IPS DF 6.9 (cell line): ENCODE data around the gene SEC63.
"Not testable (repeated sequence)": the region's sequence is repeated elsewhere in the genome, so short reads cannot be mapped to it uniquely, and the experiment has no call there.

Source experiments
- DNase-seq: peaks from one replicate; pipeline ENCODE4 v3.0.0-alpha.2; 2013; ENCODE audit warnings: low read depth, low spot score
- H3K27ac ChIP-seq: one replicate; pipeline ENCODE4 v1.5.1; 2013; ENCODE audit warnings: low read length, control low read depth
- H3K27me3 ChIP-seq: 2 replicates; pipeline ENCODE4 v1.6.1; 2013; ENCODE audit warnings: mild to moderate bottlenecking, low read length; ENCODE audit not compliant: control insufficient read depth, insufficient read depth
- H3K36me3 ChIP-seq: 2 replicates; pipeline ENCODE4 v1.6.1; 2013; ENCODE audit warnings: low read length; ENCODE audit not compliant: control insufficient read depth, insufficient read depth
- H3K4me1 ChIP-seq: 2 replicates; pipeline ENCODE4 v1.6.1; 2013; ENCODE audit warnings: low read length; ENCODE audit not compliant: control insufficient read depth, insufficient read depth
- H3K4me3 ChIP-seq: 2 replicates; pipeline ENCODE4 v1.5.1; 2013; ENCODE audit warnings: mild to moderate bottlenecking, low read length
- H3K9me3 ChIP-seq: 2 replicates; pipeline ENCODE4 v1.6.1; 2013; ENCODE audit warnings: low read length, inconsistent platforms; ENCODE audit not compliant: control insufficient read depth, insufficient read depth
- WGBS: extraction: QIAGEN DNeasy Blood & Tissue Kit; methylation state at CpG from one replicate; pipeline ENCODE4 v1.1.7; 2013; ENCODE audit warnings: mixed read lengths, missing lambda C conversion rate; ENCODE audit not compliant: insufficient read length, insufficient coverage; 5-methylcytosine and 5-hydroxymethylcytosine counted together

The SEC63 gene

GRCh38 chr6:107957909-107958688 is at the start of gene SEC63:
Gene SEC63, minus strand, starts transcription at chr6:107958208. Its CDS starts 199 bp downstream, at chr6:107958009.
- WGBS = no CpG with 5 or more reads among the region's 69 CpGs
- H3K4me3 ChIP-seq = peak within 1 kb of the TSS; percentile 99

GRCh38 chr6:108005961-108006360 is 48.0 kb upstream of the SEC63 start:
- Histone ChIP-seq H3K36me3 (no peaks in the 10 kb centered on the region), H3K27me3 (no peaks in the 10 kb centered on the region), H3K9me3 (0 out of 2 replicates have a peak, but pooled peaks cover 1% of the 10 kb centered on the region), H3K27ac (no peak overlapping the region), H3K4me1 (0 out of 2 replicates have a peak, but pooled peaks cover 3% of the 10 kb centered on the region), H3K4me3 (no peak overlapping the region)
- WGBS = no CpG with 5 or more reads among the region's 3 CpGs
- DNase-seq = no peak

More at GRCh38 chr6:107957909-107958688, at the start of gene SEC63:
- H3K9me3 ChIP-seq = no peaks in the 10 kb centered on the region
- DNase-seq = peak; percentile 80
- H3K36me3 ChIP-seq = no peaks in the 10 kb centered on the region
- no peaks in the 10 kb centered on the region for H3K27me3 ChIP-seq
- H3K27ac ChIP-seq = no peak within 1 kb of the TSS
- H3K4me1 ChIP-seq = no peaks in the 10 kb centered on the region; the same call in 1 of the 2 replicates

GRCh38 chr6:108004861-108005260 is 46.9 kb upstream of the SEC63 start:
- WGBS = no CpG with 5 or more reads among the region's 15 CpGs
- no peak for DNase-seq
- 0 out of 2 replicates have a peak, but pooled peaks cover 1% of the 10 kb centered on the region for H3K9me3 ChIP-seq
- H3K27me3 ChIP-seq = no peaks in the 10 kb centered on the region
- H3K27ac ChIP-seq = no peak overlapping the region
- no peaks in the 10 kb centered on the region for H3K36me3 ChIP-seq
- 0 out of 2 replicates have a peak, but pooled peaks cover 3% of the 10 kb centered on the region for H3K4me1 ChIP-seq
- no peak overlapping the region for H3K4me3 ChIP-seq

GRCh38 chr6:108002365-108003221 is 44.6 kb upstream of the SEC63 start:
- WGBS = no CpG with 5 or more reads among the region's 9 CpGs
- no peak for DNase-seq
- no peaks in the 10 kb centered on the region for H3K9me3 ChIP-seq

GRCh38 chr6:108001696-108002231 is 43.8 kb upstream of the SEC63 start:
- no peaks in the 10 kb centered on the region for H3K36me3 ChIP-seq
- no peaks in the 10 kb centered on the region for H3K9me3 ChIP-seq
- 0 out of 2 replicates have a peak, but pooled peaks cover 3% of the 10 kb centered on the region for H3K4me1 ChIP-seq
- no peaks in the 10 kb centered on the region for H3K27me3 ChIP-seq
- H3K27ac ChIP-seq = no peak overlapping the region
- H3K4me3 ChIP-seq = no peak overlapping the region
- DNase-seq = no peak
- WGBS = no CpG with 5 or more reads among the region's 7 CpGs

More at GRCh38 chr6:108002365-108003221, 44.6 kb upstream of the SEC63 start:
- 0 out of 2 replicates have a peak, but pooled peaks cover 3% of the 10 kb centered on the region for H3K4me1 ChIP-seq
- H3K27me3 ChIP-seq = no peaks in the 10 kb centered on the region
- H3K27ac ChIP-seq = no peak overlapping the region
- no peaks in the 10 kb centered on the region for H3K36me3 ChIP-seq
- H3K4me3 ChIP-seq = no peak overlapping the region

GRCh38 chr6:108000259-108000658 is 42.3 kb upstream of the SEC63 start:
- H3K27me3 ChIP-seq, DNase-seq, H3K36me3 ChIP-seq, H3K4me3 ChIP-seq, H3K4me1 ChIP-seq, H3K27ac ChIP-seq, H3K9me3 ChIP-seq: not testable (repeated sequence)
- no CpG with 5 or more reads among the region's 5 CpGs for WGBS

GRCh38 chr6:107999341-107999740 is 41.3 kb upstream of the SEC63 start:
- Histone ChIP-seq H3K36me3 (no peaks in the 10 kb centered on the region), H3K27me3 (no peaks in the 10 kb centered on the region), H3K4me1 (0 out of 2 replicates have a peak, but pooled peaks cover 3% of the 10 kb centered on the region), H3K4me3 (no peak overlapping the region), H3K9me3 (no peaks in the 10 kb centered on the region), H3K27ac (no peak overlapping the region)
- DNase-seq = no peak

- H3K4me3 ChIP-seq = no peak overlapping the region
- WGBS = no CpG with 5 or more reads among the region's 9 CpGs
- no peak for DNase-seq
- H3K27ac ChIP-seq = no peak overlapping the region
- no peaks in the 10 kb centered on the region for H3K9me3 ChIP-seq
- H3K27me3 ChIP-seq = no peaks in the 10 kb centered on the region
- H3K4me1 ChIP-seq = peaks cover 3% of the 10 kb centered on the region; the same call in 1 of the 2 replicates
- H3K36me3 ChIP-seq = no peaks in the 10 kb centered on the region
These were observed 34.0 kb upstream of the SEC63 start for GRCh38 chr6:107991772-107992550.

GRCh38 chr6:107991061-107991460 is 33.1 kb upstream of the SEC63 start:
- Histone ChIP-seq H3K27ac (no peak overlapping the region), H3K4me3 (no peak overlapping the region)

More at GRCh38 chr6:107991061-107991460, 33.1 kb upstream of the SEC63 start:
- H3K9me3 ChIP-seq = no peaks in the 10 kb centered on the region
- no peaks in the 10 kb centered on the region for H3K36me3 ChIP-seq
- WGBS = no CpG with 5 or more reads among the region's 4 CpGs
- no peak for DNase-seq
- H3K4me1 ChIP-seq = peaks cover 3% of the 10 kb centered on the region; the same call in 1 of the 2 replicates
- H3K27me3 ChIP-seq = no peaks in the 10 kb centered on the region
